M059J (cell line): ENCODE data around the gene SLC37A1. TPM values are rescaled to one million over a fixed set of nuclear protein-coding genes. Genes with fewer than 3 reads are reported as not detected.

Experiments used
- DNase-seq: peaks from one replicate; pipeline ENCODE4 v3.0.0-alpha.2; 2012; ENCODE audit warnings: low read depth
- total RNA-seq: library from RNA; depleted of rRNA; stranded (reverse); fragments of >200 nt; shearing (Covaris generic); gene quantifications from 2 replicates; pipeline ENCODE4 v1.2.3, GENCODE V29; 2014

SLC37A1 gene
- total RNA-seq, 1 experiment from 2014 or later = 1.7 TPM

DNA sequence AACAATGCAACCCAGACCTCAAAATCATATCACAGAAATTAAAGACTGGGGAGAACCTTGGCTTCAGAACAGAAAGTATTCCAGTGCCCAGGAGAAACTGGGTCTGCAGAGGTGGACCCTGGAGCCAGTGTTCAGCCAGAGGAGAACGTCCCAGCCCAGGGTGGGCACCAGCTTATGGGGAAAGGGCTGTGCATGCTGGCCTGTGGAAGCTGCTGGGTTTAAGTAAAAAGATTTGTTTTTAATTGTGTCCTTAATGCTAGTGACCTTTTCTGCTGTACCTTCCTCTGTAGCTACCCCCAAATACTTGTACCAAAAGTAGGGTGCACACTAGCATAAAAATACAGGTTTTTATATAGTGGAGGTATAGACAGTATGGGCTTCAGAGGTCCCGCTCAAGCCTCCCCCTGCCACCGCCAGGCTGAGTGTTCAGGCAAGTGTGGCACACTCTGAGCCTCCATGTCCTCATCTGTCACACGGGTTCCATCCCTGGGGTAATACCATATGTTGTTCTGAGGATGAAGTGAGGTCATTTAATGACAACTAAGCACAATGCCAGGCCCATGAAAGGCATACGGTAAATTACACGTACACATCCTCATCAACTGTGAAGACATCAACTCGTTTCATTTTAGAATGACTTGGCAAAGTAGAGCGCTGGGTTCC is 47.0 kb downstream of the SLC37A1 start:
- no peak for DNase-seq

DNA sequence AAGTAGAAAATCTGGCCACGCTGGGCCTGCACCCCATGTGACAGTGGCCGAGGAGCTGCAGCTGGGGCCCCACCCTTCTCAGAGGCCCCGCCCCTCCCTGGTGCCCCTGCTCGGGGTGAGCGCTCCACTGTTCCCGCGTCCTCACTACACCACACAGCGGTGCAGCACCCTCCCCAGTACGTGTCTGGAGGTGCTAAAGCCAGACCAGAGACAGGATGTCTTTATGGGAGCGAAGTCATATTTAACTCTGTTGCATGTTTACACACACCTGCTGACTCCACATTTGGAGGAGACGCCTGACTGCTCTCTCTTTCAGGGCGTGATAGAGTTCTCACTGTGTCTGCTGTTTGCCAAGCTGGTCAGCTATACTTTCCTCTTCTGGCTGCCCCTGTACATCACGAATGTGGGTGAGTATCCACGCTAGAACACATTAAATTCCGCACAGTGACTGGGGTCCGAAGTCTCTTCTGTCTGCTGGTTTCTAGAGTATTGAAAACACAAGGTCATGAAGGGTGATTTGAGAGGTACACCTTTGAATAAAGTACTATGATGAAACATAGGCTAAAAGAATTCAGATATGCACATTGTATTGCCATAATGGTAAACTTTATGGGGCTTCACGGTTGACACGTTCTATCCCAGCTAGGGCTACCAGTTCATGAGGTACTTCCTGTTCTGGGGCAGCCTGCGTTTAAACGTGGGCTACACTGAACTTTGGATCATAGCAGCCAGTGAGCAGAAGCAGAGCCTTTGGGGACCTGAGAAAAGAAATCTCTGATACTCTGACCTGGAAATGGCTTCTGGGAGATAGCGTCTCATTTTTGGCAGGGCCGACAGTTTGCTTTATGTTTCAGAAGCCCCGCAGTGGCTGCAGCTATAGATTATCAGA is 48.4 kb downstream of the SLC37A1 start:
- DNase-seq = no peak

DNA sequence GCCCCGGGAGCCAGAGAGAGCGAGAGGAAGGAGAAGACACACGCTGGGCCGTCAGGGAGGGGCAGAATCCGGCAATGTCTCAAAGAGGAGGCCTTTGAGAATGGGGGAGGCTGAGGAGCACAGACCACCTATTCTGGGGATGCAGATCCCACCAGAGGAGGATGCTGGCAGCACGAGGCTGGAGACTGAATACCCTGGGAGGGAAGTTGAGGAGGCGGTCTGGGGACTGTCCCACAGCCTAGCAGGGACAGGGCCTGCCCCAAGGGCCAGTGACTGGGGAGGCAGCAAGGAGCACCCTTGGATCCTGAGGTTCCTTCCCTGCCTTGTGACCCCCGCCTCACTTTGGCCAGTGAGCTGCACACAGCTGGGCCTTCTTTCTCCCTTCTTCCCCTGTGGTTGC is 49.2 kb downstream of the SLC37A1 start:
- DNase-seq = no peak

DNA sequence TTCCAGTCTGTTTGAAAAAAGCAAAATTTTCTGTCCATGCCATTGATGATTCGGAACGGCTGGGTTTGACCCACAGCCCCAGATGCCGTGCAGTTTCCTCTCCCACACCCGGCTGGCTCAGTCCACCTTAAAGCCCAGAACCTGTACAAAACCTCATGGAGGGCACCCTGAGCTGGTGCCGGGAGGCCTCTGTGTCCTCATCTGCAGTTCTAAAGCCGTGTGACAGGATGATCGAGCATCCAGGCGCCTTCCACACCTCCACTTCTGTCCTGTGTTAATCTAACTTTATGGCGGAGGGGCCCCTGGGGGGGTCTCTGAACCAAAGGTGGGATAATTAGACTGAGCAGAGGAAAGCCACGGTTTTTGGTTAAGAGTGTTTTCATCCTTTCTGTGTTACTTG is 49.6 kb downstream of the SLC37A1 start:
- DNase-seq = no peak

DNA sequence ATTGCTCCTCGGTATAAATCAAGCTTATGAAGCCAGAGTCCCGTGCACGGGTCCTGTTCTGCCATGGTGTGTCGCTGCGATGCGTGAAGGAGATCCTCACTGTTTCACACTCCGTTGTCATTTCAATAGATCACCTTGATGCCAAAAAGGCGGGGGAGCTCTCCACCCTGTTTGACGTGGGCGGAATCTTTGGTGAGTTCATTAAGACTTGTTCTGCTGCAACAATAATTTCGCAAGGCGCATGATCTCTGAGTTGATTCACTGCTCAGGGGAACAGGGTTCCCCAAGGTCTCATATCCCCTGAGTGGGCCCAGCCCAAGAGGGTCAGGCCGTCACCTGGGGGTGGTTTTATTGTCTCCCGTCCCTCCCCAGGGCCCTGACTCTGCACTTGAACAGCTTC is 50.0 kb downstream of the SLC37A1 start:
- DNase-seq = no peak

DNA sequence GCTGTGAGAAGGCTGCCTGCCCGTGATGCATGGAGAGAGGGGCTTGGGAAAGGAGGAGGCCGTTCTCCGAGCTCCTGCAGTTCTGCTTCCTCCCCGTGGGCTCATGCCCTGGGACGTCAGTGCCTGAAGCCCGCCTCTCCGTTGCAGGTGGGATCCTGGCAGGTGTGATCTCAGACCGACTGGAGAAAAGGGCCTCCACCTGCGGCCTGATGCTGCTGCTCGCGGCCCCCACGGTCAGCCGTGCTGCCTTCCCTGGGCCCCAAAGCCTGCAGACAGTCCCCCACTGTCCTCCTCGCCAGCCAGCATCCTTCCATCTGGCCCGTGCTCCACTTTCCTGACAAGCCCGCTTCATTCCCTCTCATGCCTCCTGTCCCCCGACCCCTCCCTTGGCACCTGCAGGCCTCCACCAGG is 50.9 kb downstream of the SLC37A1 start:
- DNase-seq = no peak

DNA sequence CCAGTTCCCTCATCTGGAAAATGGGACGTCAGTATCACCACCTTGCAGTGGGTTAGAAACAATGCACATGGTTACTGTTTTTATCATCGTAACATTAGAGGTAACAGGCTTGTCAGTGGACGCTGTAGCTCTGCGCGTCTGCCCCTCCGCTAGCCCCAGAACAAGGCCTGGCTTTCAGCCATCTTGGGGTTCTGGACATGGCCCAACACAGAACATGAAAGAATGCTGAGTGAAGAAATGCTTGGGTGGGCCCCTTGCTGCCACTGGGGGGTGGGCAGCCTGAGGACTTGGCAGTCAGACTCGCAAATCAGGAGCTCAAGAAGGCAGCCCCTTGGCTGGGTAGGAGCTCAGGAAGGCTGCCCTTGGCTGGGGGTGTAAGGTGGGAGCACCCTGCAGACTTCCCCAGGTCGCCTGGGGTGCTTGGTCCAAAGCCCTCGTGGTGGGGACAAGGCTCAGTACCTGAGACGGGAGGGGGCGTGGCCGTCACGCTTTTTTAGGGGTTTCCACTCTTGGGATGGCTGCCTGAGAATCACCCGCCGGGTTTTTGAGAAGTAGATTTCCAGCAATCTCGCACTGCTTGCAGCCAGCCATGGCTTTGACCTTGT is 51.7 kb downstream of the SLC37A1 start:
- no peak for DNase-seq

DNA sequence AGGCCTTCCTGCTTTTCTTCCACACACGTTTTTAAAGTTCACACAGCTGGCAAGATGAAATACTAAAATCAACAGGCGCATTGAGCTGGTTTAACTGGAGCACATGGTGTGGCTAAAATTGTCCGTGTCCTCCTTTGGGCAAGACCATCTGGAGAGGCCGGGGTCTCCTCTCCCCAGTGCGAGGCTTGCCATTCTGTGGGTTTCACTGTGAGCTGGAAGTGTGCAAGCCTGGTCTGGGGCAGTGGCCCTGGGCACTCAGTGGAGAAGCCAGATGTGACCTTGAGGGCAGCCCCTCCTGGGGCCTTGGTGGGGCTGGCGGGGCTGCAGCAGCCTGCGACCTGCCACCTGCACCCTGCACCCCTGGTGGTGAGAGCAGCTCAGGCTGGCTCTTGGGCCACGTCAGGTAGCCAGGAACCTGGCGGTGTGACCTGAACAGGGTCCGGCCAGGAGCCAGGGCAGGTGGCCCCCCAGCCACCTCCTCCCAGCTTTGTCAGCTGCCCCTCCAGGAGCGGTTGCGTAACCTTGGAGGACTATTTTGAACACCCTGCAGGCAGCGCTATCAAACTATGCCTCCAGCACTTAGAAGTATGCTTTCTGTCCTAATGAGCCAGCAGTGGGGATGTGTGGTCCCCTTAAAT is 52.4 kb downstream of the SLC37A1 start:
- no peak for DNase-seq

DNA sequence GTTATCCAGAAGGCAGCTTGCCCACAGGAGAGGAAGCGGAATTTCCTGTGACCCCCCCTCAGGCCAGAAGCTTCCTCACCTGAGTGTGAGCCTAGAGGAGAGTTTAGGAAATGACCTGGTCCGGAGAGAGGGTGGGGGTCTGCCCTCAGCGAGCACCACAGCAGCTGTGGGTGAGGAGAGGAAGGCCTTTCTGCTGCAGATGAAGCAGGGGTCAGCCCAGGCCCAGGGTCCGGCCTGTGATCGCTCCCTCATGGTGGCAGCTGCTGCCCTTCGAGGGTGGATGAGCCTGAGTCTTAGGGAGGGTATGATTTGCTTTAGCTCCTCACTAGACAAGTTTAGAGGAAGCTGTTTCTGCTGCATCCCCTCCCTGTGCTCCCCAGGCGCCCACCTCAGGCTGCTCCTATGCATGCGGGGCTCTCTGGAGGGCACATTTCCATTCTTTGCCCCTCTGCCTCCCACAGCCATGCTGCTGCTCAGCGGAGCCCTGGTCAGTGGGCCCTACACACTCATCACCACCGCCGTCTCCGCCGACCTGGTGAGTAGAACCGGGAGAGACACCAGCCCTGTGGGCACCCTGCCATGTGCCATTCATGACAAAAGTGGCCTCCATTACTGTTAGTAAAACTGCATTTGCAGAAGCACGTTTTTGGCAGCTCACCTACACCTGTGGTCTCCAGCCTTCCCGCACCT is 53.0 kb downstream of the SLC37A1 start:
- no peak for DNase-seq

DNA sequence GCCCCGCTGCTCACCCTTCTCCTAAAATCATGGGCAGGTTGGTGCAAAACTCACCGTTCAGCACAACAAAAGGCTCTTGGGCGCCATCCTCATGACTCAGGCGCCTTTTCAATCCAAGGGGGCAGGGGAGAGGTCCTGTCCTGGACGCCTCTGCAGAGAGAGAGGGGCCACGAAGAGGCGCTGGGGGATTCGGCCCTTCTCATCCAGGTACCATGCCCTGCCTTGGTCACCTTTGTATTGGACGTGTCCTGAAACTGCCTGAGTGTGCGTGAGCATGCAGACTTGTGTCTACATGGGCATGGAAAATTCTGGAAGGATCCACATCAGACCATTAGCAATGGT is 53.5 kb downstream of the SLC37A1 start:
- no peak for DNase-seq

DNA sequence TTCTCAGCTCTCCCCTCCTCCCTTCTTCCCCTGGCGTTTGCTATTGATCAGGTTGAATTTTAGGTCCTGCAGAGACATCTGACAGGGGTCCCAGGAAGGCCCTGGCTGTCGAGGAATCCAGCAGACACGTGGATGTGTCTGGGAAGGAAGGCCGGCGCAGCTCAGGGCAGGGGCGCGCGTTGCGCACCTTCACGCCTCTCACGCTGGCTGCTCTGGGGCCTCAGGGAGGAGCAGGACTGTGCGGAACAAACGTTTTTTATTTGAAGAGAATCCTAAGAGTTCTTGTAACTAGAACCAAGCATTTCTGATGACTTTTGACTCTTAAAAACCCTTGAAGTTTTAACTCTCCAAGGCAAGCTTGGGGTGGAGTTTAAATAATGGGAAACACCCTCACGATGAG is 54.2 kb downstream of the SLC37A1 start:
- no peak for DNase-seq

DNA sequence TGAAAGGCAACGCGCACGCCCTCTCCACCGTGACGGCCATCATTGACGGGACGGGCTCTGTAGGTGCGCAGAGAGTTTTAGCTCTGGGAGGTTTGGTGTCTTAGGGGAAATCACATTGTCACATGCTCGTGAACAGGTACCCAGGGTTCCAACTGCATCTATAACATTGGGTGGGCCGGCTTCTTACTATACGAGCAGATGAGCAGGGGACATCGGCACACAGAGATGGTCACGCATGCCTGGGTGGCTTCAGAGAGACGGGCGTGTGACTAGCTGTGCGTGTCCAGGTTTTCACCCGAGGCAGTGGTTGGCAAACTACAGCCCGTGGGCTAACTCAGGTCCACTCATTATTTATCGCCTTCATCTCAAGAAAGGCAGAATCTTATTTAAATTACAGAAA is 54.7 kb downstream of the SLC37A1 start:
- DNase-seq = no peak

DNA sequence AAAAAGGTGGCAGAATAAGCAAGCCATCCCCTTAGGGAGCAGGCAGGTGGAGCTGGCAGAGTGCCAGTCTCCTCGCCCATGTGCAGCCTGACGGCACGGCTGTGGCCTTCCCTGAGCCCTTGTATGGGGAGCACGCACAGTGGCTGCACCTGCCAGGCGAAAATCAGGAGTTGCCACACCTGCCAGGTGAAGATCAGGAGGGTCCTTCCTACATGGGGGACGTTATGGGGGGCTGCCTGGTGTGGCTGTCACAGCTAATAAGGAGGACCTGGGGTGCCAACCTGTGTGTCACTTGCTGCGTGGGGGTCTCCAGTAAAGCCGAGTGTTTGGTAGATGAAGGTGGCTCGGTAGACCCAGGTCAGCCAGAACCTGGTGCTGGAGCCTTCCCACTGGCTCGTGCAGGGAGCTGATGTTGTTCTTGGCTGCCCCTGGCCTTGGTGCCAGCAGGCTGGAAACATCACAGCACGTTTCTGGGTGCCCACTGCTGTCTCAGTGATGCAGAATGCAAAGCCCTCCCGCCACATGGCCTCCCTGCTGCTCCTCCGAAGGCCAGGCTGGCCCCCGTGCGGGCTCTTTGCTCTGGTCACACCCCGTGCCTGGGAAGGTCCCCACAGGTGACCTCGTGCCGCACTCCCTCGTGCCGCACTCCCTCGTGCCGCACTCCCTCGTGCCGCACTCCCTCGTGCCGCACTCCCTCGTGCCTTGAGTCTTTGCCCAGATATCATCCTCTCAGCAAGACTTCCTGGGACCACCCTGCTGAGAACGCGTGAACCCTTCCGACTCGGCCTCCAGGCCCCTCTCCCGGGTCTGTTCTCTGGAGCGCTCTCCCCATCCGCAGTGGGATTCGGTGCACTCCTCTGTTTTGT is 55.4 kb downstream of the SLC37A1 start:
- DNase-seq = no peak

DNA sequence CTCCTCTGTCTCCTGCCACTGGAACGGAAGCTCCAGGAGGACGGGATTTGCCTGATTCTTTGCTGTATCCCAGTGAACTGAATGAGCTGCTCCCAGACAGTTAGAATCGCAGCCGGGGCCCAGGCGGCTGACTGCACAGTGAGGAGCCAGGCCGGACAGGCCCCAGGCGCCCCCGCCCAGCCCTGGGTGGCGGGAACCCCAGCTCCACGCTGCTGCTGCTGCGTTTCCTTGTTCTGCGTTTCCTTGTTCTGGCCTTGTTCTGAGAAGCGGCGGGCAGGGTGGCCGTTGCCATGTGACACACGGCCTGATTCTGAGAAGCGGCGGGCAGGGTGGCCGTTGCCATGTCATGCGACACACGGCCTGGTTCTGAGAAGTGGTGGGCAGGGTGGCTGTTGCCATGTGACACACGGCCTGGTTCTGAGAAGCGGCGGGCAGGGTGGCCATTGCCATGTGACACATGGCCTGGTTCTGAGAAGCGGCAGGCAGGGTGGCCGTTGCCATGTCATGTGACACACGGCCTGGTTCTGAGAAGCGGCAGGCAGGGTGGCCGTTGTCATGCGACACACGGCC is 56.2 kb downstream of the SLC37A1 start:
- DNase-seq = no peak

DNA sequence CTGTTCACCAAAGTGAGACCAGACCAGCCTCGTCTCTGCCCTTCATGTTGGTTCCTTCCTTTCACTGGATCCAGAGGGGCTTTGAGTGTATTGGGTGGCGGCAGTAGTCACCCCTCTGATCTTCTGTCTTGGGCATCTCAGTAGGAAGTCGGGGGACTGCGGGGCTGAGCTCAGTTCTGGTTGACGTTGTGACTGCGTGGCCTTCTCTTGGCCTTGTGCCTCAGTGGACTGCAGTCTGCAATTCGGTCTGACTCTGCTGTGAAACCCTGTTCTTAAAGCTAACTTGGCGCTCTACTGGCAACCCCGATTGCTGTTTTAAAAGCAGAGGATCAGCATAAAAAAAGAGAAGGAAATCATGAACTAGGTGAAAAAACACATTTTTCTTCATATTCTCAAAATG is 56.7 kb downstream of the SLC37A1 start:
- DNase-seq = no peak

DNA sequence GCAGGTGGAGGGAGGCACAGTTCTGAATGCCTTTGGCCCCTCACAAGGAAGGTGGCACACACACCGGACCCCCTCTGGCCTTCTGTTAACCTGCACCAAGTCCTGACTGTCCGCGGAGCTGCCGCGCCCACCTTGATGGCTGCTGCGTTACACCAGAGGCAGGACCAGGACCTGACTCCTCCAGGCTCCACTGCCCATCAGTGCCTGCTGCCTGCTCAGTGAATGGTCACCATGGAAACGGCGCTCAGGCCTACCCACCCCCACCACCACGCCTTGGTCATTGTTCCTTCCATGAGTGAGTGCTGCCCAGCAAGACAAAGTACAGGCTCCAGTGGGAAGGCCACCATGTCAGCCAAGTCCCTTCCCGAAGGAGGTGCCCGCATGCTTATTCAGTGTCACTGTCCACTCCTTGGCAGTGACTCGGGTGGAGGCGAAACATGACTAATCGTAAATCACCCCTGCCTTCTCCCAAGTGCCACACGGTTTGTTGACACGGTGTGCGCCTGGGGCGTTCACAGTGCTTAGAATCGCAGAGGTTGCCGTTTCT is 57.3 kb downstream of the SLC37A1 start:
- DNase-seq = peak; percentile 50

DNA sequence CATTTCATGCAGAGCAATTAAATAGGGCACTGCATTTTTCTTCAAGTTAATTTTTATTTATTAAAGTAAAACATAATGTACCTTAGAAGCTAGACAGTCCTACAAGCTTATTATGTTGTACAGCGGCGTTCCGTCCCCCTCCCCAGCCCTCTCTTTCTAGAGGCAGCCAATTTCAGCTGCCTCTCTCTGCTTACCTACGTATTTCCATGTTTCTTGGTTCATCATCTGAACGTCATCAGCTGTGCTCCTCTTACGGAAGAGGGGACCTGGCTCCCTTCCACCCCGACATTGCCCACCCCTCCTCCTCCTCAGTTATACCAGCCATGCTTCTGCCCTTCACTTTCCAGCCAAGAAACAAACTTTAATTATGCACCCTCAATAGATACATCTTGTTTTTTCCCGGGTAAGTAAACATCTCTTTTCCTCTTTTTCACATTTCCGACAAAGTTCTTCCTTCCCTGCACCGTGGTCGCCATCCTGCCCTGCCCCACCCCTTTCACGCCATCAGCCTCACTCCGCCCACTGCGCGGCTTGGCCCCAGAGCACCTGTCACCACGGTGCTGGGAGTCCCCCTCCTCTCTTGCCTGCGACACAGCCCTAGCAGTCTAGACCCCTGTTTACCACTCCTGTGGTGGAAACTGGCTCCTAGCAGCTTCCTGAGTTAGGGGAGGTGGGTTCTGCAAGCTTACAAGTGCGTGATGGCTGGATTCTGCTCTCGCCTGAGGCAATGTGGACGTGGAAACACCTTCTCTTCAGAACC is 57.9 kb downstream of the SLC37A1 start:
- no peak for DNase-seq

DNA sequence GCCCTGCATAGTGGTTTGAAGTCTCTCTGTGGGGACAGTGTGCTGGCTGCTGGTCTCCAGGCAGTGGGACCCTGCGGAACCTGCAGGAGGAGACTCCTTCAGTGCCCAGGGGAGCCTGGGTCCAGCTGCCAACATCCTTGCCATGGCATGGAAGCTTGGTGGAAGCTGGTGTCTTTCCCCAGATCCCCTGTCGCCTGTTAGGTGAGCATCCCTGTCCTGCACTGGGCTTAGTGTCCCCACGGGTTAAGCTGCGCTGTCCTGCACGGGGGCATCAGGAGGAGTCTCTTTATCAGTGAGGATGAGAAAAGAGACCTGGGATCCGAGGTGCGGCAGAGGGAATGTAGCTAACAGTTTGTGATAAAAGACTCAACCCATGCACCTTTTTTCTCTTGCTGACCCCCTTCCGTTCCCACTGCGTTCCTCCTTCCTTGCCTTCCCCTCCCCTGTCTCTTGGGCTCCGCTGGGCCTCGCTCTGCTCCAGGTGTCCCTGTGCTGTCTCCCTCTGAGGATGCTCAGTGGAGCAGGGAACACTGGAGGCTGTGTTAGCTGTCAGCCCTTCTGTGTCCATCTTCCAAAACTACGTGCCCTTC is 59.3 kb downstream of the SLC37A1 start:
- no peak for DNase-seq
